Right lobe of liver (tissue), 6 donors: ENCODE data around the gene SLC25A45. TPM values are rescaled to one million over a fixed set of nuclear protein-coding genes. Genes with fewer than 3 reads are reported as not detected.
A peak's percentile ranks its signal among the peaks of the same experiment; 100 is the strongest.

ENCODE experiments used
- ATAC-seq, 4 donors: fragments of 200-7000 bp; cut with Tn5 transposase; one replicate each; pipeline ENCODE4 v1.9.1; 2020; ENCODE audit warnings: mild to moderate bottlenecking in 4 of 4, moderate library complexity in 4 of 4
- DNase-seq, 3 donors: peaks; one replicate each; pipeline ENCODE4 v3.0.0-alpha.2; 2020
- H3K27ac ChIP-seq, 3 donors: fragments of 200-600 bp; one replicate each; pipeline ENCODE4 v1.8.0; 2022
- H3K27me3 ChIP-seq, 2 donors: fragments of 200-600 bp; one replicate each; pipeline ENCODE4 v1.8.0; 2022
- H3K36me3 ChIP-seq, 4 donors: fragments of 200-600 bp; sonication (generic) in 1 of 4; one replicate each; pipeline versions ENCODE4 v1.5.1 to v1.8.0; 2017 to 2022; ENCODE audit warnings: control low read depth in 1 of 4
- H3K4me1 ChIP-seq, 4 donors: fragments of 200-600 bp; sonication (generic) in 1 of 4; one replicate each; pipeline versions ENCODE4 v1.5.1 to v1.8.0; 2017 to 2022; ENCODE audit warnings: control low read depth in 1 of 4
- H3K4me3 ChIP-seq, 3 donors: fragments of 200-600 bp; one replicate each; pipeline ENCODE4 v1.8.0; 2022
- H3K9me3 ChIP-seq, 4 donors: fragments of 200-600 bp; sonication (generic) in 1 of 4; one replicate each; pipeline versions ENCODE4 v1.5.1 to v1.8.0; 2017 to 2022; ENCODE audit warnings: control low read depth in 1 of 4
- POLR2A ChIP-seq: fragments of 450-650 bp; IDR thresholded peaks from one replicate; pipeline ENCODE4 v1.6.1; 2017; ENCODE audit warnings: antibody characterized with exemption, mild to moderate bottlenecking
- WGBS: methylation state at CpG from one replicate; pipeline ENCODE4 v1.1.6; 2018; ENCODE audit warnings: low coverage, low lambda C conversion rate; ENCODE audit not compliant: insufficient coverage; ENCODE audit errors: missing lambda C conversion rate; 5-methylcytosine and 5-hydroxymethylcytosine counted together
- intact Hi-C, 2 donors: fragments of 100-400 bp; cut with DNase I; formaldehyde crosslinking; loops; one replicate each; pipeline versions ENCODE4 v1.11.2 to v1.14.1; 2022
- total RNA-seq, 6 experiments: library from RNA; depleted of rRNA in 2 of 6; stranded (reverse); fragments of >200 nt in 2 of 6; fragmentation: NEBNext Ultra II Directional in 3 of 6; extraction: Animal tissue kit (Norgen Biotek cat#: 25700) in 3 of 6; gene quantifications; one replicate each; pipeline versions ENCODE4 v1.1.0 to v1.2.4, GENCODE V29; 2016 to 2023
- TF ChIP-seq, protein P1 (sequence below), 4 donors: fragments of 200-600 bp in 3 of 4; fragments of 450-650 bp in 1 of 4; IDR thresholded peaks; one replicate each; pipeline versions ENCODE4 v1.5.1 to v1.8.0; 2016 to 2022; ENCODE audit warnings: antibody characterized with exemption in 4 of 4, mild to moderate bottlenecking in 2 of 4
- donor health status: DM: no; HTN: yes; CAD: no.
- donor health status: DM: no; HTN: no; CAD: no.
- donor health status: DM: no; HTN: no; CAD: no.
- donor health status: DM: no; HTN: yes; CAD: no.
- donor health status: DM: no; HTN: yes; CAD: no.

SLC25A45 gene
- total RNA-seq, 6 experiments from 2014 or later: 7.5 to 17.5 (median 12.1) TPM

DNA sequence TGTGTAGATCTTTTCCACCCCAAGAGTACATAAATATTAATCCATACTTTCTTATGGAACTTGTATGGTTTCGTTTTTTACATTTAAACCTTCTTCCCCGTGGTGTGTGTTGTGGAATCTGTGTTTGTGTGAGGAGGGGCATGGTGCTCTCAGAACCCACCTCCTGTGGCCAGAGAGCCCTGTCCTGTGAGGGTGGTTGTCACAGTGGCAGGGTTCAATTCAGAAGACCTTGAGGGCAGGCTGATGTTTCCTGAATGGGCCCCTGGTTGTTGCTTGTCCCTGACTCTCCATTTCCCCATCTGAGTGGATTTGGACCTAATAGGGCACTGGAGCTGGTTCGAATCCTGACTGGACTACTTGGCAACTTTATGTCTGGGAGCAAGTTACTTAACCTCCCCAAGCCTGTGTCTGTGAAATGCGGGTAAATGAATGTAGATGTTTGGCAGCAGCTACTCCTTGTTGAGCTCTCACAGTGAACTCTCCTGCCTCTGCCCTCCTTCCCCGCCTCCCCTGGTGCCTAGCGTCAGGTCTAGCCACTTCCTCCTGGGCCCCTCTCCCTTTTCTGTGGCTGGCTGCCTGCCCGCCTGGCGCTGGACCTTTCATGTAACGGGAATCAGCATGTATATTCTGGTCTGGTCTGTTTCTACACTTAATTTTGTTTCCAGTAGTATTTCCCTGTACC, 47.4 kb upstream of the SLC25A45 start:
- peaks cover 0 to 14% (median 4%) of the 10 kb centered on the region in 4 donors for H3K36me3 ChIP-seq
- H3K9me3 ChIP-seq: no peaks in the 10 kb centered on the region
- H3K4me3 ChIP-seq: peak overlapping the region in 2 of 3 donors; percentile 6 to 14
- peaks cover 0 to 16% (median 11%) of the 10 kb centered on the region in 4 donors for H3K4me1 ChIP-seq
- DNase-seq (peak; percentile 83 to 89 (median 85)), ATAC-seq (peak; percentile 5 to 41 (median 21))
- WGBS: under 1% methylated on average over 8 of the region's 9 CpGs
- TF ChIP-seq, protein P1, sequence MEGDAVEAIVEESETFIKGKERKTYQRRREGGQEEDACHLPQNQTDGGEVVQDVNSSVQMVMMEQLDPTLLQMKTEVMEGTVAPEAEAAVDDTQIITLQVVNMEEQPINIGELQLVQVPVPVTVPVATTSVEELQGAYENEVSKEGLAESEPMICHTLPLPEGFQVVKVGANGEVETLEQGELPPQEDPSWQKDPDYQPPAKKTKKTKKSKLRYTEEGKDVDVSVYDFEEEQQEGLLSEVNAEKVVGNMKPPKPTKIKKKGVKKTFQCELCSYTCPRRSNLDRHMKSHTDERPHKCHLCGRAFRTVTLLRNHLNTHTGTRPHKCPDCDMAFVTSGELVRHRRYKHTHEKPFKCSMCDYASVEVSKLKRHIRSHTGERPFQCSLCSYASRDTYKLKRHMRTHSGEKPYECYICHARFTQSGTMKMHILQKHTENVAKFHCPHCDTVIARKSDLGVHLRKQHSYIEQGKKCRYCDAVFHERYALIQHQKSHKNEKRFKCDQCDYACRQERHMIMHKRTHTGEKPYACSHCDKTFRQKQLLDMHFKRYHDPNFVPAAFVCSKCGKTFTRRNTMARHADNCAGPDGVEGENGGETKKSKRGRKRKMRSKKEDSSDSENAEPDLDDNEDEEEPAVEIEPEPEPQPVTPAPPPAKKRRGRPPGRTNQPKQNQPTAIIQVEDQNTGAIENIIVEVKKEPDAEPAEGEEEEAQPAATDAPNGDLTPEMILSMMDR (IDR thresholded peaks at IDR 0.05): no peak
- peak; percentile 81 for TF ChIP-seq POLR2A
- intact Hi-C loops: no loop called here
- no peaks in the 10 kb centered on the region for H3K27me3 ChIP-seq
- H3K27ac ChIP-seq: peak overlapping the region; percentile 71 to 100 (median 97)

DNA sequence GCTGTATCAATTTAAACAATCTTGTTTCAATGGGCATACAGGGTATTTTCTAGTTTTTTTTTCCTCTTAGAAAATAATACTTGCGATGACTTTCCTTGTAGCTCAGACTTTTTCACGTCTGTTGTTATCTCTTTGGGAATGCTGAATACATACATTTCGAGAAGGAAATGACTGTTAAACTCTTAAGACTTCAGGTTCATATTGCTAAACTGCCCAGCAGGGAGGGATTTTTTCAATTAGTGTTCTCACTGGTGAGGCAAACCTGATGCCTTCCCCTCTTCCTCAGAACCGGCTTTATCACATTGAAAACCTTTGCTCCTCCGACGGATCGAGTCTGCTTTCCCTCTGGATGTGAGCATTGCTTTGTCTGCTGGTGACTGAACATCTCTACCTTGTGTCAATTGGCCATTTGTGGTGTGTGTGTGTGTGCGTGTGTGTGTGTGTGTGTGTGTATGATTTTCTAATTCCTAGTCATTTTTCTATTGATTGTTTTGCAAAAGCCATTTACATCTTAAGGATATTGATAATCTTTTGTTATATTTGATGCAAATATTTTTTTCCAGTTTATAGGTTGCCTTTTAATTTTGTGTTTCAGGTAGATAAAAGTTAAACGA, 46.7 kb upstream of the SLC25A45 start:
- peak overlapping the region in 2 of 3 donors; percentile 1 to 3 for H3K4me3 ChIP-seq
- ATAC-seq: peak; percentile 1 to 5 (median 2)
- peak; percentile 28 to 61 (median 48) for DNase-seq
- 4% methylated on average over 9 of the region's 9 CpGs for WGBS
- H3K27me3 ChIP-seq: no peaks in the 10 kb centered on the region
- no peaks in the 10 kb centered on the region for H3K9me3 ChIP-seq
- TF ChIP-seq, protein P1 (IDR thresholded peaks at IDR 0.05): no peak
- TF ChIP-seq POLR2A: peak; percentile 24
- H3K36me3 ChIP-seq: peaks cover 0 to 12% (median 8%) of the 10 kb centered on the region in 4 donors
- intact Hi-C loops: no loop called here
- peak overlapping the region; percentile 97 to 100 (median 100) for H3K27ac ChIP-seq
- peaks cover 0 to 16% (median 11%) of the 10 kb centered on the region in 4 donors for H3K4me1 ChIP-seq

DNA sequence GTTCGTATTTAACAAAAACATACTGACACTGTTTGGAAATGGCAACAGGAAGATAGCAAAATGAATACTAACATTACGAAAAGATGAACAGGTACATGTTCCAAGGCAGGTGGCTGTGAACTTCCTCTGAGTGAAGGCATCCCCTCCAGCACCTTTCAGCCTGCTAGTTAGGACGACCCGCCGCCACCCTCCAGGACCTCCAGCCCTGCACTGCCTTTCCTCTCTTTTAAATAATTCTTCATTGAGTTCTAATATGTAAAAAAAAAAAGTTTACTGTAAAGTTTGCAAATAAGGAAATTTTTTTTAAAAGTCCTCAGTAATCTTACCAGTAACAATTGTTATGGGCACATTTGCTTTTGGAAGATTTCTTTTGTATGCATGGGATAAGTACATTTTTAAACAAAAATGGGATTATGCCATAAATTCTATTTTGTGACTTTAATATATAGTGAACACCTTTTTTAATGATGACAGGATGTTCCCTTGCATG, 46.2 kb upstream of the SLC25A45 start:
- no peaks in the 10 kb centered on the region for H3K27me3 ChIP-seq
- H3K9me3 ChIP-seq: no peaks in the 10 kb centered on the region
- 4% methylated on average over 5 of the region's 5 CpGs for WGBS
- peaks cover 0 to 16% (median 11%) of the 10 kb centered on the region in 4 donors for H3K4me1 ChIP-seq
- intact Hi-C loops: no loop called here
- DNase-seq: peak; percentile 61 to 69 (median 62)
- H3K36me3 ChIP-seq: peaks cover 0 to 18% (median 8%) of the 10 kb centered on the region in 4 donors
- no peak for TF ChIP-seq POLR2A
- TF ChIP-seq, protein P1 (IDR thresholded peaks at IDR 0.05): peak in 1 of 4 donors; percentile 4
- ATAC-seq: peak; percentile 2 to 20 (median 4)
- H3K4me3 ChIP-seq: peak overlapping the region in 2 of 3 donors; percentile 1 to 68
- H3K27ac ChIP-seq: peak overlapping the region; percentile 97 to 100 (median 100)

DNA sequence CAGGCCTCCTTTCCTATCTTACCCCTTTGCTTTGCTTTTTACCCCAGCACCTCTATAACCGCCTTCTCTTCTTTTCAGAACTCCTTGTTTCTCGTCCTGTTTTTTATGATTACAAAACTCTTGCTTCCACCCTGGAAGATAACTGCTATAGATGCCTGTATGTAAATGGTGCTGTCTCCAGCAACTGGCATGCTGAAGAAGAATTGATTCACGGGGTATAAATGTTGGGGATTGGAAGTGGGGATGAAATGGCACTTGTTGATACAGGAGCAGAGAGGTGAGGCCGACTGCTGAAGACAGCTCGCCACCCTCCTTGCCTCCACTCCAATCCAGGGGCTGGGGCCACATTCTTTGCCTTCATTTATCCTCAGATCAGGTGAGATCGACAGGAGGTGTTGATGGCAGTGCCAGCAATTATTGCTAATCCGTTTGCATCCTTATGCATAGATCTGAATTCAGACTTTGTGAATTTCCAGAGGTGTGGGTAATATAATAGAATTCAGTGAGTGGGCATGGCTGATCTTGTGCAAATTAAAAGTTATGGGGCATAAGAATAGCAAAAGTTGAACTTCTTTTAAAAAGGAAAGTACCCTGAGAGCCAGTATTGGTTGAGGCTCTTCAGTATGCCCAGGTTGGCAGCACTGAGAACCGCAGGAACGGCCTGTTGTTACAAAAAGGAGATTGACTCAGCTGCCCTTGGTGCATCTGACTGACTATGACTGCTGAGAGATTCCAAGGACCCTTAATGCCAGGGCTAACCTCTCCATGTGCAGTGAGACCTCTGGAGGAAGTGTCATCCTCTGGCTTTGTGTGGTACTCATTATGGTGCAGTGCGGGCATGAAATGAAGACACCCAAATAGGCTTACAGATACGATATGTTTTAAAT, 45.5 kb upstream of the SLC25A45 start:
- DNase-seq (peak; percentile 54 to 68 (median 62)), ATAC-seq (peak; percentile 4 to 30 (median 8))
- TF ChIP-seq, protein P1 (IDR thresholded peaks at IDR 0.05): no peak
- TF ChIP-seq POLR2A: peak; percentile 75
- Histone ChIP-seq H3K4me1 (peaks cover 0 to 11% (median 8%) of the 10 kb centered on the region in 4 donors), H3K4me3 (peak overlapping the region; percentile 68 to 87 (median 77)), H3K9me3 (no peaks in the 10 kb centered on the region), H3K27ac (peak overlapping the region; percentile 97 to 100 (median 100)), H3K36me3 (peaks cover 0 to 17% (median 8%) of the 10 kb centered on the region in 4 donors), H3K27me3 (no peaks in the 10 kb centered on the region)
- WGBS: 6% methylated on average over 11 of the region's 11 CpGs
- intact Hi-C loops: no loop called here
